Lower leg skin (tissue), 3 donors: ENCODE results near the gene TFDP1.

Experiments
- CTCF ChIP-seq, 3 donors: fragments of 450-650 bp; IDR thresholded peaks; one replicate each; pipeline ENCODE4 v1.5.1; 2016; ENCODE audit warnings: antibody characterized with exemption in 3 of 3, mild to moderate bottlenecking in 3 of 3, moderate library complexity in 2 of 3
- POLR2A ChIP-seq, 2 donors: fragments of 450-650 bp; IDR thresholded peaks; one replicate each; pipeline ENCODE4 v1.6.1; 2016 to 2017; ENCODE audit warnings: antibody characterized with exemption in 2 of 2, mild to moderate bottlenecking in 1 of 2, moderate library complexity in 1 of 2

- no peak for TF ChIP-seq POLR2A (IDR thresholded peaks at IDR 0.05)
- no peak for TF ChIP-seq CTCF (IDR thresholded peaks at IDR 0.05)
These were observed 24.5 kb upstream of the TFDP1 start for GRCh38 chr13:113559901-113560644.
